Measurements from ENCODE around the gene TMSB15B. TPM values are rescaled to one million over a fixed set of nuclear protein-coding genes. Genes with fewer than 3 reads are reported as not detected.
"Not testable (repeated sequence)": the region's sequence is repeated elsewhere in the genome, so short reads cannot be mapped to it uniquely, and the experiment has no call there.

TMSB15B gene
- 10 to 100 TPM in 1 of 3 donors, 1 to 10 TPM in 2; 3.8 to 10.3 (median 5.4) TPM for total RNA-seq
- total RNA-seq (2013): 4.3 TPM

DNA sequence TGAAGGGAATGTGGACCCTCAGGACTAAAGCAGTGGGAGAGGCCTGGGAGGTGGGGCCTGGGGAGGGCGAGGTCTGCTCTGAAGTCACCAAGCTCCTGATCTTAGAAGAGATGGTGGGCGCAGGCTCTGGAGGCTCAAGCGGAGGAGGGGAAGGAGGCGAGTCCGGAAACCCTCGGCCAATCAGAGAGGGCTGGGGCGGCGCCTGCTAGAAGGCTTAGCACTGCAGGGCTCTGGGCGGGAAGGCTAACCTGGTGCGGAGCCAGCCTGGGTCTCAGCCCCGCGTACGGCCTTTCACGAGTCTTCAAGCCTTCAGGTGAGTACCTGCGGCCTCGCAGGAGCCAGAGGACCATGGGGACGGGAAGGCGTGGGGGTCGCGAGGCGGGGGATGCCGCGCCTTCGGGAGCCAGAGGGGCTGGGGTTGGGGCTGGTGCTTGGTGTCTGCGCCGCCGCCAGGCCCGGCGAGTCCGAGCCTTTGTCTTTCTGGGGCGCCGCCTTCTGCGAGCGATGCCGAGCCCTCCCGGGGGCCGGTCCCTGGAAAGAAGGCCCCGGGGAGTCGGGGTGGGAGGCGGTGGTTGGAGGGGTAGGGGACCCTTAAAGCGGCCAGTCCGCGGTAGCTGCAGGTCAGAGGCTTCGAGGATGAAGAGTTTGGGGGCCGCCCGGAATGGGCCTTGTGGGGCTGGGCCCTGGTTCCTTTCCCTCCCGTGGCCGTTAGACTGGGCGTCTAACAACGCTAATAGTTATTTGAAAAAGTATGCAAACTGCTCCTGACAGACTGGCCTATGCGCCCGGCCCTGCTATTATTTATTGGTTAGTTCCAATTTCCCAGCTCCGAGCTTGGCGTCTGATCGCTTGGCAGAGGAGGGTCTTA is at the start of gene TMSB15B:
Gene TMSB15B, plus strand, starts transcription at position 217 of the 868 bp plus-strand sequence.
- no CpG with 5 or more reads among the region's 55 CpGs for WGBS (ENCODE audit: insufficient coverage)
- intact Hi-C loops (cut with micrococcal nuclease): not testable (repeated sequence)

DNA sequence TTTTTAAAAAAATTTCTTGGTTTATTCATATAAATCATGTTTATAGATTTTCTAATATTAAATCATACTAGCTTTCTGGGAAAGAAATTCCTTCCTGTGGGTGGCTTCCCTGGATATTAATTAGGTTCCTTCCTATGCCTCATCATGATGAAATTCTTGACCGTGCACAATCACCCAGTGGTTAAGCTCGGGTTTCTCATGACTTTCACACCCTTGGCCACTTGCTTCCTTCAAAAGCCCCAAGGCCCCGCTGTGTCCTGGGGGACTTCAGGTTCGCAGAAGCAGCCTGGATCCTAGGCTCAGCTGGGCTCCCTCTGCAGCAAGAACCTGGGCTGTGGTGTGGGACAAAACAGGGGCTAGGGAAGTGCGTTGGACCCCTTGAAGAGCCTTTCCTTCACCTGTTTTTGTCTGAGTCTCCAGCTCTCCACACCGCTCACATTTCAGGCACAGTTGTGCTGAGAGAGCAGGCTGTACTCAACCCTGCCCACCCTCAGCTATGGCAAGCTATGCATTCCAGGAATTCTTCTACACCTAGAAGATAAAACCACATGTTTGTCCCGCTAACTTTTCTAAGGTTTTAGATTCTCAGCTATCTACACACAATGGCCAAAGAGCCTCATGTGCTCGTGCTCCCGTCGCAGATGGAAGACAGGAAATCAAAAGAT is 48.9 kb upstream of the TMSB15B start:
- H3K27ac ChIP-seq (ENCODE audit: low read length): no peak overlapping the region
- Mint-ChIP-seq H3K27ac (no peak overlapping the region), H3K36me3 (no peaks in the 10 kb centered on the region), H3K27me3 (ENCODE audit: low read depth in 2 of 2) (no peaks in the 10 kb centered on the region), H3K4me1 (peaks cover 12 to 15% of the 10 kb centered on the region in 2 donors), H3K9me3 (no peaks in the 10 kb centered on the region), H3K4me3 (no peak overlapping the region)
- H3K4me1 ChIP-seq (ENCODE audit: control insufficient read depth, insufficient read depth, low read length): peaks cover 11% of the 10 kb centered on the region
- intact Hi-C loops (cut with micrococcal nuclease): no loop called here
- TF ChIP-seq, protein P1, sequence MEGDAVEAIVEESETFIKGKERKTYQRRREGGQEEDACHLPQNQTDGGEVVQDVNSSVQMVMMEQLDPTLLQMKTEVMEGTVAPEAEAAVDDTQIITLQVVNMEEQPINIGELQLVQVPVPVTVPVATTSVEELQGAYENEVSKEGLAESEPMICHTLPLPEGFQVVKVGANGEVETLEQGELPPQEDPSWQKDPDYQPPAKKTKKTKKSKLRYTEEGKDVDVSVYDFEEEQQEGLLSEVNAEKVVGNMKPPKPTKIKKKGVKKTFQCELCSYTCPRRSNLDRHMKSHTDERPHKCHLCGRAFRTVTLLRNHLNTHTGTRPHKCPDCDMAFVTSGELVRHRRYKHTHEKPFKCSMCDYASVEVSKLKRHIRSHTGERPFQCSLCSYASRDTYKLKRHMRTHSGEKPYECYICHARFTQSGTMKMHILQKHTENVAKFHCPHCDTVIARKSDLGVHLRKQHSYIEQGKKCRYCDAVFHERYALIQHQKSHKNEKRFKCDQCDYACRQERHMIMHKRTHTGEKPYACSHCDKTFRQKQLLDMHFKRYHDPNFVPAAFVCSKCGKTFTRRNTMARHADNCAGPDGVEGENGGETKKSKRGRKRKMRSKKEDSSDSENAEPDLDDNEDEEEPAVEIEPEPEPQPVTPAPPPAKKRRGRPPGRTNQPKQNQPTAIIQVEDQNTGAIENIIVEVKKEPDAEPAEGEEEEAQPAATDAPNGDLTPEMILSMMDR (IDR thresholded peaks at IDR 0.05): no peak
- 67% methylated on average over 10 of the region's 10 CpGs for WGBS (ENCODE audit: insufficient coverage)
- no peak overlapping the region for H3K4me3 ChIP-seq (ENCODE audit: low read length)
- DNase-seq (no peak), ATAC-seq (no peak)
- no peaks in the 10 kb centered on the region for H3K27me3 ChIP-seq (ENCODE audit: control insufficient read depth, insufficient read depth, low read length)
- H3K36me3 ChIP-seq (ENCODE audit: control insufficient read depth, insufficient read depth, low read length): no peaks in the 10 kb centered on the region
- H3K9me3 ChIP-seq (ENCODE audit: control insufficient read depth, insufficient read depth, low read length): no peaks in the 10 kb centered on the region

More for the DNA sequence above, at the start of gene TMSB15B:
- ATAC-seq: peak; percentile 92 to 99 (median 98)
- H3K4me3 ChIP-seq (ENCODE audit: low read length); H3K27me3 ChIP-seq (ENCODE audit: control insufficient read depth, insufficient read depth, low read length); H3K27me3 Mint-ChIP-seq (ENCODE audit: low read depth in 2 of 2); H3K27ac ChIP-seq (ENCODE audit: low read length); H3K9me3 Mint-ChIP-seq; H3K4me1 ChIP-seq (ENCODE audit: control insufficient read depth, insufficient read depth, low read length); H3K9me3 ChIP-seq (ENCODE audit: control insufficient read depth, insufficient read depth, low read length); H3K36me3 Mint-ChIP-seq; H3K36me3 ChIP-seq (ENCODE audit: control insufficient read depth, insufficient read depth, low read length); H3K4me3 Mint-ChIP-seq; DNase-seq; H3K27ac Mint-ChIP-seq; H3K4me1 Mint-ChIP-seq: not testable (repeated sequence)

DNA sequence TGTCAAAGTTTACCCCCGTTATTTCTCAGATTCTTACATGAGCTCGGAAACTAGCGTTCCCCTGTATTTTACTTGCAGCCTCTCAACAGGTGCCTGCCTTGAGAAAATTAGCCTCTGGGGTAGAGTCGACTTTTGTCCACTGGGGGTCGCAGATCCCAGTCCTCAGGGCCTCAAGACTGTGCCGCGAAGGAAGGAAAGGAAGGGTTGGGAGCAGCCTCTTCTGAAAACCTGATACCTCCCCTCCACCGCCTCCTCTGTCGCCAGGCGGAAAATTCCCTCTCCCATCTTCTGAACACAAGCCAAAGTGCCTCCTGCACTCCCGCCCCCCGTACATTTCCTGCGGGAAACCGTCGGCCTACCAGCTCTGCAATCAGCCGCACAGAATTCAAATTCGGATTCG is 44.4 kb upstream of the TMSB15B start:
- H3K27me3 Mint-ChIP-seq (ENCODE audit: low read depth in 2 of 2): no peaks in the 10 kb centered on the region
- Histone ChIP-seq H3K4me3 (ENCODE audit: low read length) (peak overlapping the region; percentile 68), H3K9me3 (ENCODE audit: control insufficient read depth, insufficient read depth, low read length) (no peaks in the 10 kb centered on the region), H3K36me3 (ENCODE audit: control insufficient read depth, insufficient read depth, low read length) (no peaks in the 10 kb centered on the region), H3K4me1 (ENCODE audit: control insufficient read depth, insufficient read depth, low read length) (peaks cover 31% of the 10 kb centered on the region), H3K27ac (ENCODE audit: low read length) (peak overlapping the region; percentile 65), H3K27me3 (ENCODE audit: control insufficient read depth, insufficient read depth, low read length) (no peaks in the 10 kb centered on the region)
- intact Hi-C loops (cut with micrococcal nuclease): no loop called here
- H3K27ac Mint-ChIP-seq: peak overlapping the region; percentile 78 to 90
- no peaks in the 10 kb centered on the region for H3K36me3 Mint-ChIP-seq
- DNase-seq (peak; percentile 17 to 74), ATAC-seq (peak; percentile 47 to 57 (median 48))
- TF ChIP-seq, protein P1 (IDR thresholded peaks at IDR 0.05): peak; percentile 24
- H3K9me3 Mint-ChIP-seq: no peaks in the 10 kb centered on the region
- peaks cover 28 to 33% of the 10 kb centered on the region in 2 donors for H3K4me1 Mint-ChIP-seq
- H3K4me3 Mint-ChIP-seq: peak overlapping the region; percentile 94
- 0% methylated on average over 11 of the region's 18 CpGs for WGBS (ENCODE audit: insufficient coverage)

Measured in natural killer cell (primary cell).